Measurements from ENCODE around the gene CHSY1.
A peak's percentile ranks its signal among the peaks of the same experiment; 100 is the strongest.

Gene CHSY1

DNA sequence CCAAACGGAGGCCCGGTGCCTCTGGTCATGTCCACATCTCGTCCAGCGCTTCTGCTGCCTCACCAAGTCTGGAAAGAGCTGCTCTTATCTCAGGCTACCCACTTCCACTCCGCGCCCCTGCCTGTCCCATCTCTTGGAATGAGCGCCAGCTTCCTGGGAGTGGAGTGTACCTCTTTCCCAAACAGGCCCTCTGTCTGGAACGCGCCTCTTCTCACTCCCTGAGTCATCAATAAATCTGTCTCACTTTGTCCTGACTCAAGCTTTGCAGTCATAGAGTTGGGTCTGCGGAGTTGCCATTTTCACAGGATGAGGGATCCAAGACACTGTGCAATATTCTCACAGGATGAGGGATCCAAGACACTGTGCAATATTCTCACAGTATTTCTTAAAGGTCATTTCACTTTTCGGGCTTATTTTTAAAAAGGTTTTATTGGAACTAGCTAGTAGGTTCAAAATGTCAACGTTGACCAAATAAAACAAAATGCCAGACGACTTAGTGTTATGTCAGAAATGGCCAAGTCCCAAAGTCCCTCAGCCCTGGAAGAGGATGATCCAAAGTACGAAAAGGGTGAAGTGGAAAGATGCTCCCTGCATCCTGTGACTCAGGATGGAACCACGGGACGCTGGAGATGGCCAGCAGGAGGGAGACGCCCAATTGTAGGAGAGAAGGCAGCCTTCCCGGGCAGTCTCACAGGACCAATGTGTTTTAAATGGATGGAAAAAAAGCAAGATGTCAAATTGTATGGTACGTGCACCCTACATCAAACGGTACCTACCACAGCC is 81.1 kb downstream of the CHSY1 start:
- DNase-seq (ENCODE audit: low read depth), result no peak

DNA sequence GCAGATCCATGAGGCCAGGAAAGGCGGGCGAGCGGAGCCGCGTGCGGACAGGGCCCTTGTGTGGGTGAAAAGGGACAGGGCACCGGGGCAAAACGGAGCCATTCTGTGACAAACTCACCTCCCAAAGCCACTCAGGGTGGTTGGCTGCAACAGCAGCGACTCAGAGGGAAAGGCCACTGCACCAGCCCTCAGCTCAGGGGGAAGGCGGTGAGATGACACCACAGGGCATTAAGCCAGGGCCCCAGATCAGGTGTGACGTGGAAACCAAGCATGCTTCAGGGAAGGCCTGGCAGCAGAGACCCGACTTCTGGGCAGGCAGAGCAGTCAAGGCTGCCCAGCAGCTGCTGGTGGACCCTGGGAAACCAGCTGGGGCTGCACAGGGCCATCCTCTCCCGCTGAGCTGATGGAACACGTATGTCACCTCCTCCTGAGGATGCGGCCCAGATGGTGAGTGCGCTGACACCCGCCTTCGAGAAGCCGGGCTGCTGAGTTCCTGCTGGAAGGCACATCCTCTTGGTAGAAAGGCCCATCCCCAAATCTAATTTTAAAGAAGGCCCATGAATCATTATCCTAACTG is 82.3 kb downstream of the CHSY1 start:
- DNase-seq (ENCODE audit: low read depth), result no peak

DNA sequence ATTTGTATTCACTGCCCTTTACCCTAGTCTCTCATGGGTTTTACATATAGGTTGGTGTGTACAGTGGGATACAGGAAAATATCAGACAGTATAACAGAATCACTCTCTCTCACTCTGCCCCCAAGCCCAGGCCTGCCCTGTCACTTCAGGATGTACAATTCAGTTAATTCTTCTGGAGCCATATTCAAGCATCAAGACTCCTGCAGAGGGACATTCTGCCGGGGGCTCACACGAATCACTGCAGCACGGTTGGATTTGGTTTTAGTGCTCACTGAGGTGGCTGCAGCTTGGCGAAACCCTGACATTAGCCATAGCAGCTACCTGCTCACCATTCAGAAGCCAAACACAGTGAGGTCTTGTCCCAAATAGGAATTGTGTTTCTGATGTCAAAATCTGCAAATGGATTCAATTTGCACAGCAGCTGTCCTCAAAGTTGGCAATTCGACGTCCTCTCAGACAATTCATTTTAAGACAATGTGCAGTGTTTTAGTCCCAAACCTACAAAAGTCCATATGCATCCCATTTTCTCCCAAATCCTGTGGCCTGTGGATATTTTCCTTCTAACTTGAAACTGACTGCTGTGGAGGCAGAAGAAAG is 82.9 kb downstream of the CHSY1 start:
- DNase-seq (ENCODE audit: low read depth), result no peak

DNA sequence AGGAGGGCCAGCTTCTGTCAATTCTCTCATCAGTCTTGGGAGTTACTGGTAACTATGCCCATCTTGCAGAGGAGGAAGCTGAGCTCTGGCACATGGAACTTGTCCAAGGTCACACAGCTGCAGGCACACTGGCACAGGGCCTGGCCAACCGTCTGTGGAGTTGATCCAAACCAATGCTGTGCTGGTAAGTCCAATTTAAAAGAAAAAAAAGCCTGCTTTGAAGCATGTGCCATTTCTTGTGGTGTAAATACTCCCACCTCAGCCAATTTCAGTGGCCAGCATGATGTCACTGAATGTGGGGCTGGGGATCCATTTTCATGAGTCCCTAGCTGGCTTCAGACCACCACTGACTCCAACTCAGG is 83.4 kb downstream of the CHSY1 start:
- DNase-seq (ENCODE audit: low read depth), result no peak

DNA sequence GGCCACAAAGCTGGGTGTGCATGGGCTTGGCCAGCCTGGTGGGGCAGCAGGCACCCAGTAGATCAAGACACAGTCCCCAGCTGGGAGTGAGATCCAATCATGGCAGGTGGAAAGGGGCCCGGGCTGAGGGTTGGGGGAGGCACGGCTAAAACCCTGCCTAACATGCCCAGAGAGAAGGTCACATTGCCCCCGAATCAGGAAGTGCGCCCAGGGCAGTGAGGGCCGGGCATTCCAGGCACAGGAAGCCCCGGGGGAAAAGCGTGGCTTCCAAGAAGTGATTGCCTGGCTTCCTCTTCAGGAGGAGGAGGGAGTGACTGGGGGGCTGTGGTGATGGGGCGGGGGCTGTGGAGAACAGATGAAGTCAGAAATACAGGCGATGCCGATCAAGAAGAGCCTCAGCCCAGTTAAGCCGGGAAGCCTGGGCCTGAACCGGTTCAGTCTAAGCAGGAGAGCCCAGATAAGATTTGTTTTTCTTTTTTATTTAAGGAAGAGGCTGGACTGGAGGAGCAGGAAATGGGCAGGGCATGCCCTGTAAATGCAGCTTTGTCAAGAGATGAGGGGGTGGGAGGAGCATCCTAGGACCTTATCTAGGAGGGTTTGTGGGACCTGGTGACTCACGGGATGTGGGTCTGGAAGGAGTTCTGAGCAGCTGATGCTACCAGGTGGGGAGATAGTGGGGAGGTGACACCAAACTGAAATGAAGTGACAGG is 83.9 kb downstream of the CHSY1 start:
- DNase-seq (ENCODE audit: low read depth), result peak; percentile 34

DNA sequence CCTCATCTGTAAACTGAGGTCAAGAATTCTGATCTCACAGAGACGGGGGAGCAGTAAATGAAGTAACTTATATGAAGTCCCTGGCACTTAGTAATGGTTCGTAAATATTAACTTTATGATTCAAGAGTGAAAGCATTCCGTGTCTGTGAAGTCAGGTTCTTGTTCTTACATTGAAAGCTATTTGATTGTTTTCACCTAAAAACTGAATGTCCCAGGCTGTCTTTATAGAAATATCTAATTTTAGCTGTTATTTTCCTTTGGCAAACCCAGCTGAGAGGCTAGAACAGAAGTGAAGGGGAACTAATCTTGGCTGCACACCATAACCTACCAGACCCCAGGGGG is 84.5 kb downstream of the CHSY1 start:
- no peak for DNase-seq (ENCODE audit: low read depth)

DNA sequence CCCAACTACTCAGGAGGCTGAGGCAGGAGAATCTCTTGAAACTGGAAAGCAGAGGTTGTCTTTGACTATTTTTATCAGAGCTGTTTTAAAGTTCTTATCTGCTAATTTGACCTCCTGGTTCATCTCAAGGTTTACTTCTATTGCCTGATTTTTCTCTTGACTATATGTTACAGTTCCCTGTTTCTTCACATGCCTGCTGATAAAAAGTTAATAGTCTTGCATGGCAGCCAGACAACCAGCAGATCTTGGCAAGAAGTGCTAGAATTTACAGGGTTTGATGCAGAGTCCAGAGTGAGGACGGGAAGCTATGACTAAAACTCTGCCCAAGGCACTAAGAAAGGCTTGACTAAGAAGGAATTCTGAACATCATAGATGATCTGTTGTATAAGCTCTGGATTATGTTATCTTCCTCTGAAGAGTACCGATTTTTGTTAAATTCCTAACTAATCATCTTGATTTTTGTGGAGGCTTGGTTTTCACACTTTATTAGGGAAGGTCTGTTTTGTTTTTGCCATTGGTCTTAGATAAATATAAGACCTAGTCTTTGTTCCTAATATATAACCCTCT is 85.9 kb downstream of the CHSY1 start:
- DNase-seq (ENCODE audit: low read depth), result no peak

DNA sequence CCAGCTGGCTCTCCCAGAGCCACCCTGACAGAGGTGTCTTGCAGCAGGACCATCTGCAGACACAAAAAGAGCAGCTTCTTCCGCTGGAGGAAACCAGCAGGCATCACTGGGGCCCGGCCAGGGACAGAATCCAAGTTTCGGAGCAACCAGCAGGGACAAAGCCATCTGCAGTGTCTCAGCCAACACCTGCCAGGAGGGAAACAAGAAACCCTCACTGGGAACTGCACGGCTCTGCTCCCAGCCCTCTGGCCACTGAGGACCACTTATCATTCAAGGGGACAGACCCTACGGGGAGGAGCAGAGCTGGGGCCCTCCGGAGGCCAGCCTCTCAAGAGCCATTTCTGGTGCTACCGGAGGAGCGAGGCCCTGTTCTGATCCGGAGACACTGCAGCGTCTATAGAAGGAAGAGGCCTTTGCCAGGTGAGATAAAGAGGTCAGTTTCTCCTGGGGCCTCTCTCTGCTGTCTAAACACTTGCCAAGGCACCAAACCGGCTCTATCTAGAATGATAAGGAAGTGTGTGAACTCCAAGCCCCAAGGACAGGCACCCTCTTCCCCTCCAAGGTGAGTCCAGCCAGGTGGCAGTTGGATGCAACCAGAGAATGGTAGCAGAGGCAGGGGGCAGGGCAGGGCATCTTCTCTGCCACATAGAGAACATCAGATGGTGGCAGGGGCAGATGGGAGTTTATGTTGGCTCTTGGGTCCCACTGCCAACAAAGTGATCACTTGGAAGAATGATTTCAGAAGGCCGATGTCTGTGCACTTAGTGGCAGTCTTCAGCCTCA is 89.0 kb downstream of the CHSY1 start:
- DNase-seq (ENCODE audit: low read depth), result no peak

DNA sequence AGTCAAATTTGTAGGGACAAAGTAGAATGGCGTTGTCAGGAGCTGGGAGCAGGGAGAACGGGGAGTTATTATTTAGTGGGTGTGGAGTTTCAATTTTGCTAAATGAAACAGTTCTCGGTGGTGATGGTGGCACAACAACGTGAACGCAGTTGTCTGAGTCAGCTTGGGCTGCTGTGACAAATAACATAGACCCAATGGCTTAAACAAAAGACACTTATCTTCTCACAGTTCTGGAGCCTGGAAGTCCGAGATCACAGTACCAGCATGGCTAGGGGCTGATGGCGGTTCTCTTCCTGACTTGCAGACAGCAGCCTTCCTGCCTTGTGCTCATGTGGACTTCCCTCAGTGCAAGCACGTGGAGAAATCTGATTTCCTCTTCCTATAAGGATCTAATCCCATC is 90.2 kb downstream of the CHSY1 start:
- no peak for DNase-seq (ENCODE audit: low read depth)

DNA sequence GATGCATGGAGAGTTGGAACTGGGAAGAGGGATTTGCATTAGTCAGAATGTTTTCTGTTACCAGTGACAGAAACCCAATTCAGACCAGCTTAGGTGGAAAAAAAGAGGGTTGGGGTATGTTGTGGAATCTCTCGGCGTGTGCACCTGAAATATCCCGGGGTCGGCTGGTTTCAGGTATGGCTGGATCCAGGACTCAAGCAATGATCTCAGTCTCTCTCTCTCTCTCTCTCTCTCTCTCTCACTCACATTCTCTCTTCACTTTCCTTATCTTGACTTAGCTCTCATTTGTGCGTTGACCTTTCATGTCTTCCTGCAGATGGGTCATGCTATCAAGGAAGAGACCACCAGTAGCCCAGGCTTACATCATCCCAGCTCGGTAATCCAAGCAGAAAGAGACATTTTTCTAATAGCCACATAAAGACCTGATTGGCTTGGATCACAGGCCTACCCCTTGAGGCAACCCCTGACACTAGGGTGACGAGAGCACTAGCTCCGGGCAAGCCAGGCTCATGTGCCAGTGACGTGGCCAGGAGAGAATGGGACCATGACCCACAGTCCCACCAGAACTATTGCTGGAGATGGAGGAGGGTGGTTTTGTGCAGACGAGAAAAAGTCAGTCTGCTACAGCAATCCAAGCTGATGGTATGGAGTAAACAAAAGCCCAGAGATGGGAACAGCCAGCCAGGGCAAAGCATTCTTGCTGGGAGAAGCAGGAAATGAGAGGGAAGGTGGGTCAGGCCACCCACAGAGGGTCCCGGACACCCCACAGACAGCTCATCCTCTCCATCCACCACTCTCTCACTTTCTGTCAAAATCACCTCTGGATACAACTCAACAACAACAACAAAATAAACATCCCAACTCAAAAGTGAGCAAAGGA is 91.7 kb downstream of the CHSY1 start:
- DNase-seq (ENCODE audit: low read depth), result no peak

DNA sequence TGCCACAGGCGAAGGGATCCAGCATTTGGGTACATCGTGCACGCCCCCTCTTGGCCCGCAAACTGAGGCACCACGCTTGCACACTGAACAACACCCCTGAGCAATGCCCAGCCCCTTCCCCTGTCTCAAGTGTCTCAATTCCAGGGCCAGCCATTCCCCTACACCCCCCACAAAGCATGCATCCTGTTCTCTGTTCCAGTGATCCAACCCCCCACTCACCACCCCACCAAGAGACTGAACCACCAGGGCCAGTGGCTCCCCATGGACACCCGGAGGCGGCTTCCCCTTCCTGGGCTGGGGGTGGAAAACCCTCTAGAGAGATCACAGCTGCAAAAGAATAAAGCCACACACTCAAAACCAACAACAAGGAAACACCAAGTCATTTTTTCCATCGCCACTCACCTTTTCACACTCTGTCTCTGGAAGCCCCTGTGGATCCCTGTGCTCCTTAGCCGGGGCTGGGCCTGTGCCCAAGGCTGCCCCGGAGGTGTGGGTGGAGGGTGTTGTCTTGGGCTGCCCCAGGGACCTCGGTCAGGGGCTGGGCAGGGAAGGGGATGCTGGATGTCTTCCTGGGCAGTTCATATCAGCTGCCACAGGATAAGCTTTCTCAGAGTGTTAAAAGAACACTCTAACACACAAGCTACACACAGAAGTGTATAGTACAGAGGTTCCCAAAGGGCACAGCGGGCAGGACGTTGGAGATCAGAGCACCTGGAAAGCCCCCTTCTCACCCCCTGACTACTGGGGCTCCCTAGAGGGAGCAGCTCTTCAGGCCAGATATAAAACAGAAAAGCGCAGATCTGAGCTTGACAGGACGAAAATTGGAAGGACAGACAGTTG is 92.5 kb downstream of the CHSY1 start:
- no peak for DNase-seq (ENCODE audit: low read depth)

DNA sequence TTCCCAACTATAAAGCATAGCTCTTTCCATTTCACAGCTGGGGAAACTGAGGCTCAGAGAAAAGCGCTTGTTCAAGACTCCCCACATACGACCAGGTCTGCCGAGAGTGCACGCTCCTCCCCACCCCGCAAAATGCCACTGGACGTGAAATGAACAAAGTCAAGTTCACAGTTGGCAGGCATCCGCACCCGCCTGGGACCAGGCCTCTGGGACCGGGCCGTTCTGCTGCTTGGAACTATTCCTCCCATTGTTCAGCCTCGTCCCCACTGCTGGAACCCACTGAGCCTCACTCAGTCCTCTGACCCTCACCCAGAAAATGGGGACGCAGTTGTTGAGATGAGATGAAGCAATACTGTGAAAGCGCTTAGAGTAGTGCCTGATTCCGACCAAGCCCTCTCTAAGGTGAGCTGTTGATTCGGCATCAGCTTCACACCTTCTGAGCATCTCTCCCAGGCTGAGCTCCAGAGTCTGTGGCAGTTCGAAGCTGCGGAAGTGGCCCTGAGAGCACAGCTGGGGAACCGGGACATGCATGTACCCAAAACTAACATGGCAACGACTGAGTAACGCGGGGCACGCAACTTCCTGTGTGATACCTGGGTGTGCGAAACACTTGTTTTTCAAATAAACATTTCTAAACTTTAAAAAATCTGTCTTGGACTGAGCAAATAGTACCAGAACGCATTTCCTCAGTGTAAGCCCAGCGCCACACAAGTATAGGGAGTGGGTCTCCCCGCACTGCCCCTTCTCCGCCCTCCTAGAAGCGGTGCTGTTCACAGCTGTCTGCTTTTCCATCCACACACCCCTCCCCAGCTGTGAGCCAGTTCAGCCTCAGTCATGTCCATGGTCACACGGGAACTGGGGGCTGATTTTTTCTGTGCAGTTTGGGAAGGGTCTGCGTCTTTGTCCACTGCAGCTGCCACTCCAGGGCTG is 93.4 kb downstream of the CHSY1 start:
- no peak for DNase-seq (ENCODE audit: low read depth)

DNA sequence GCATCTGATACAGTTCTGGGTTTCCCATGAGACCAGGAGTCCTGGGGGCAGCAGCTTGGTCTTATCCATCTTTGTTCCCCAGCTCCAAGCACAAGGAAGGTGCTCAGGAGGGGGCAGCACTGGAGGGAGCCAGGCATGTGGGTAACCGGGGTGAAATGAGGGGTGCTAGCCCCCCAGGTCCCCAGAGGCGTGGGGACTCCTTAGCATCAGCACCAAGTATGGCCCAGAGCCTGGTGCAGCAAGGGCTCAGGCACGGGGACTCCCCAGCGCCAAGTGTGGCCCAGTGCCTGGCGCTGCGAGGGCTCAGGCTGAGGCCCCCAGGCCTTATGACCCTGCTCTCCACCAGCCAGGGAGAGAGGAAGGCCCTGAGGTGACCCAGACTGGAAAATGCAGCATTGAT is 94.1 kb downstream of the CHSY1 start:
- no peak for DNase-seq (ENCODE audit: low read depth)

DNA sequence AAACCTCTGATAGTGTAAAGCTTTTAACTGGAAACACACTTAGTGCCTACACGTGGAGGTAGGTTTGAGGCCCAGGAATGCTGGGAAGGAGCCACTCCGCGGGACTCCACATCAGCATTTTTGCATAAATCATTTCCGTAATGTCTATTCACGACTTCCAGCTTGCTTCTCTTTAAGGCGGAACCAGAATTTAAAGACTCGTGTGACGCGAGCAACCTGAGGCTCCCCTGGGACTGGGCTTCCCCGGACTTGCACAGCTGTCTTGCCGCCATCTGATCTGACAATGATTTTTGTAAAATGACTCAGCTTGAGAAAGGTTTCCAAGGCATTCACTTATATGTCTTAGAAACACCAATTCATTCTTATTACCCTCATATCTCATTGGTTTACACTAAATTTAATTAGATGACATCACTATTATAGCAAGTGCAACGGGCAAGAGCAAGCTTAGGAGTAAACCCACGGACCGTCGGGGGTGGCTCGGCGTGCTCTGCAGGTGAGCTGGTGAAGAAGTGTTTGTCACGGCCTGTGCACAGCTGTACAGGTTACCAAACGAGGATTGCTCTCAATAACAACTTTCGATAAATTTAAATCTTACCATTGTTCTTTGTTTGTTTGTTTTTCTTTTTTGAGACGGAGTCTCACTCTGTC is 95.2 kb downstream of the CHSY1 start:
- DNase-seq (ENCODE audit: low read depth), result no peak

DNA sequence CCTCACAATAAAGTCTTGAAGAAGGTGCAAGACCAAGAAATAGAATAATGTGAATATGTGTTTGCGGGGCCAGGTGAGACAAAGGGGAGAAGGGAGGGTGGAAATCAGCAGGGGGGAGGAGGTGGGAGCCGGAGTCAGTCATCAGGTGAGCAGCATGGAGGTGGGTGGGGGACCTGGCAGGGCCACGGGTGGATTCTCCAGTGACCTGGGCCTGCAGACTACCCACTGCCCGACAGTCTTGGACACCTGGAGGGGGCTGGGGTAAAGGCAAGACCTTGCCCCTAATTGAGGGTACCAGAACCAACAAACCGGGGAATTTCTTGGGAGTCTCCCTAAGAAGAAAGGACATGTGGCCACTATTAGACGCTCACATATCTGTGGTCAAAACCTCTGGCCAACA is 95.8 kb downstream of the CHSY1 start:
- no peak for DNase-seq (ENCODE audit: low read depth)

DNA sequence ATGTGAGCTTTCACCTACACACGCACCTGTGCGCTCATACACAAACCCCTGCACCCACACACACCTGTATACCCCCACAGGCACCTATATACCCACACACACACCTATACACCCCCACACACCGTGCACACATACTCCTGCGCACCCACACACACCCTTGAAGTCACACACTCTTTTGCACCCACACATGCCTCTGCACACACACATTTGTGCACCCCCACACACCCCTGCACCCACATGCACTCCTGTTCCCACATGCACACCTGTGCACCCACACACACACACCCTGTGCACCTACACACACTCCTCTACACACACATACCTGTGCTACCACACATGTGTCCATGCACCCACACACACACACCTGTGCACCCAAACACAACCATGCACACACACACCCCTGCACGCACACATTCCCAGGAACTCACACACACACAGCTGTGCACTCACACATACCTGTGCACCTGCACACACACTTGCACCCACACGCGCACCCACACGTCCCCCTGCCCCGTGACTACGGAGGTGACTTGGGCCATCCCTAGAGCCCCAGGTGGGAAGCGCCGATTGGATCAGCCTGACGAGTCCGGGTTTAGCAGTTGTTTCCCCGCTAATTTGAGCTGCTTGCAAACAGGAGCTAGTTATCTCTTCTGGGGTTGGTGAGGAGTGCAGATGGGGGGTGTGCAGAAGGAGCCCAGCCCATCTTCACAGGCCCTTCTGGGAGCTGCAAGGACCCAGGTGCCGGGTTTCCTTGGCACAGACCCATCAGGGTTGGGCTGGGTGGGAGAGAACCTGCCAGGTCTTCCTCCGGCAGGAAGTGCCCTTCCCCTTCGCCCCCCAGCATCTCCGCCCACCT is 97.8 kb downstream of the CHSY1 start:
- DNase-seq (ENCODE audit: low read depth), result no peak

DNA sequence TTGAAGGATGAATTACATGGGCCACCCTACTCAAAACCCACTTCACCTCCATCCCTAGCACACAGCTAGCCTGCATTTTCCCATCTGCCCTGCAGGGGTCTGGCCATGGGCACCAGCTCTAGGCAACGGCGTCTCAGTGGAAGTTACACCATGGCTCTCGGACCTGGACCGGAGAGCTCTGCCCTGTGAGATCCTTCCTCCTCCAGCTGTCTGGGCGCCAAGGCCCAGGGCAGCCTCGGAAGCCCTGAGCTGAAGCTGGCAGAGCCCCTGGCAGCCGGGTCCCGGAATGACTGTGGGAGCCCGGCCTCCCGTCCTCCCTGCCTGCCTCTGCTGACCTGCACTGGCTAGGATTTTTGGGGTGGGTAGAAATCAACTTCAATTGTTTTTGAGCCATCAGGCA is 98.9 kb downstream of the CHSY1 start:
- no peak for DNase-seq (ENCODE audit: low read depth)

DNA sequence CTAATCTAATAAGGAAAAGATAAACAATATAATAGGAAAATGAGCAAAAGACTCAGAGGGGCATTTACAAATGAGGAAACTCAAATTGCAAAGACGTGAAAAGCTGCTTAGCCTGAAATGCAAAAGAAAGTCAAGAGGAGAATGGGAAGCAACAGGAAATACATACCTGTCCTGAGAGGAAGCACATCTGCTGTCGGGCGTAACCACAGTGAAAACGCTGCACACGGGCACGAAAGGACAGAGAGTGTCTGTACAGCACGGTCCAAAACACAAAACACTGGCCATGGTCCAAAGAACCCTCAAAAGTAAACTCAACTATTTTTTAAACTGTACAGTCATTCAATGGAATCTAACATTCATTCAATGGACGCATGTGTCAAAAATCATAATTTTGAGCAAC is 100.6 kb downstream of the CHSY1 start:
- no peak for DNase-seq (ENCODE audit: low read depth)

Measured in activated T-helper 9 cell treated with anti-CD3 and anti-CD28 coated beads, Interleukin-2, amount 50 U/mL, for 16 hours (primary cell).